BLaER1 treated with 17β-estradiol and CSF1 and Interleukin-3, amounts not matched to agents 10 nM and 100 nM (cell line): Measurements from ENCODE around the gene CARMIL1.

Source experiments
- H3K27ac ChIP-seq, 11 experiments: shearing (Covaris generic); formaldehyde crosslinking; 2 replicates each; pipeline ENCODE4 v1.8.1; 2022
- H3K27me3 ChIP-seq, 11 experiments: shearing (Covaris generic); formaldehyde crosslinking; 2 replicates each; pipeline ENCODE4 v1.8.1; 2022
- H3K36me3 ChIP-seq, 11 experiments: shearing (Covaris generic); formaldehyde crosslinking; 2 replicates each; pipeline ENCODE4 v1.8.1; 2022
- H3K4me1 ChIP-seq, 10 experiments: shearing (Covaris generic); formaldehyde crosslinking; 2 replicates each; pipeline ENCODE4 v1.8.1; 2022
- H3K4me2 ChIP-seq, 11 experiments: shearing (Covaris generic); formaldehyde crosslinking; 2 replicates each; pipeline ENCODE4 v1.8.1; 2022
- H3K4me3 ChIP-seq, 10 experiments: shearing (Covaris generic); formaldehyde crosslinking; 2 replicates each; pipeline ENCODE4 v1.8.1; 2022
- H3K9ac ChIP-seq, 11 experiments: shearing (Covaris generic); formaldehyde crosslinking; 2 replicates each; pipeline ENCODE4 v1.8.1; 2022
- H3K9me3 ChIP-seq, 11 experiments: shearing (Covaris generic); formaldehyde crosslinking; replicated peaks in 1 of 11; 2 replicates each; pipeline ENCODE4 v1.8.1; 2022
- H4K20me1 ChIP-seq, 11 experiments: shearing (Covaris generic); formaldehyde crosslinking; 2 replicates each; pipeline ENCODE4 v1.8.1; 2022
- Cebpa-rat ChIP-seq, 11 experiments: shearing (Covaris generic); IDR thresholded peaks; 2 replicates each; pipeline ENCODE4 v1.8.1; 2022

Gene CARMIL1

DNA sequence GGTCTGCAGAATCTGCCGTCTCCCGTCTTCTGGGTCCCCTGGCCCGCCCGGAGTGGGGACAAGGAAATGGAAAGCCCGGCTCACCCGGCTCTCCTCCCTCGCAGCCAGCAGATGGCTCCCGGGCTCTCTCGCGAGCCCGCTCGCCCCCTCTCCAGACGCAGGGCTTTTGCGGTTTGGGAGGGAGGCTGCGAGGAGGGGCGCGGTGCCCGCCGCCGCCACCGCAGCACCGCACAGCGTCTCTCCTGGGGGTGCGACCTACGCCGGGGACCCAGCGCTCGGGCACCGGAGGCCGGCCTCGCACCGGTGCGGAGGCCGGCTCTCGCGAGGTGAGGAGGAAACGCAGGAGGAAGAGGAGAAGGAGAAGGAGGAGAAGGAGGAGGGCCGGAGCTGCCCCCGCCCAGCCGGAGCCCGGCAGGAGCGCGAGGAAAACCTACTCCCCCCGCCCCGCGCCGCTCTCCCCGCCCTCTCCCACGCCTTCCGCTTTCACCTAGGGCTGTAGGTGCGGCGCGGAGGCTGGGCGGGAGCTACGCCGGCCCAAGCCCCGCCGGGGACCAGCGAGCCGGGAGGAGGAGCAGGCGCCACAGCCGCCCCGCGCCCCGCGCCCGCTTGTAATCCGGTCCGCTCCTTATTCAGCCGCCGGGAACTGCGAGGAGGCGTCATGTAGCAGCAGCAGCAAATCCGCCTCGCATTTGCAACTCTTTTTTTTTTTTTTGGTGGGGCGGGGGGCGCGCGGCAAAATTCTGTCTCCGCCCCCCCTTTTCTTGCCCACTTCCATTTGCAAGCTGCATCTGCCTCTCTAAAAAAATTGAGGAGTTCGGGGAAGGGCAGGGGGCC, at the start of gene CARMIL1:
Gene CARMIL1 (plus strand): TSS at position 461 of the 834 bp plus-strand sequence. CDS start 422 bp downstream, outside the sequence.
- TF ChIP-seq Cebpa-rat (IDR thresholded peaks at IDR 0.05), result no peak
- peak within 1 kb of the TSS; percentile 64 to 83 (median 78) for H3K4me3 ChIP-seq
- peak within 1 kb of the TSS; percentile 85 to 100 (median 96) for H3K4me2 ChIP-seq
- peaks cover 8 to 25% (median 15%) of the 10 kb centered on the region in 10 experiments; a peak in 18 of 20 replicates for H3K4me1 ChIP-seq
- H3K9me3 ChIP-seq, result no peaks in the 10 kb centered on the region
- H3K36me3 ChIP-seq, result no peaks in the 10 kb centered on the region
- no peaks in the 10 kb centered on the region for H4K20me1 ChIP-seq
- peak within 1 kb of the TSS; percentile 34 to 81 (median 64); a peak in 21 of 22 replicates for H3K27ac ChIP-seq
- peak within 1 kb of the TSS; percentile 74 to 83 (median 81) for H3K9ac ChIP-seq
- peaks cover 10 to 18% (median 13%) of the 10 kb centered on the region in 11 experiments; a peak in 20 of 22 replicates for H3K27me3 ChIP-seq

DNA sequence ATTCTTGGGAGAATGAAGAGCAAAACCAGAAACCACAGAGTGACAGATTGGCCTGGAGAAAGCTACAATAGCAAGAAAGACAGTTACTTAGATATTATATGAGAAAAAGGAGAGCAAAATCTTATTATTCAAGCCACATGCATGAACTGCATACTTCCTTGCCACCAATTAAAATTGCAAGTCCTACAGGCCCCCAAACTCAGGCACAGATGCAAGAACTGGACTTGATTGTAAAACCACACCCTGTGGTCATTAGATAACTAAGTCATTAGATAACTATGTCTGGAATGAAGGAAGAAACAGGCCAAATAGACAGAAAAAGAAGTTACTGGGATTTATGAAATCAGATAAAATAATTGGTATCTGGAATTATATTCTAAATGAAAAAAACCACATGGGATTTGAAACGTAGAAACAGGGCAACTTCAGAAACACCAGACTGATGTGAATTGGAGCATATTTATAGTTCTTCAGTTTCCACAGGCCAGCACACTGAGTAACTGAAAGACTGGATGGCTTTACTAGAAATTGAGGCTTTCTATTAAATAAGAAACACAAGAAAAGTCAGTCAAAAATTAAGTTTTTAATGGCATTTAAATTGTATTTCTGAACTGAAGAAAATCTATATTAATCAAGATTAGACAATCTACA, 49.4 kb upstream of the CARMIL1 start:
- H3K9me3 ChIP-seq, result no peaks in the 10 kb centered on the region
- no peaks in the 10 kb centered on the region for H3K36me3 ChIP-seq
- H3K4me2 ChIP-seq, result no peak overlapping the region
- H3K27ac ChIP-seq, result no peak overlapping the region
- peaks cover 0 to 7% (median 0%) of the 10 kb centered on the region in 10 experiments; a peak in 4 of 20 replicates for H3K4me1 ChIP-seq
- no peak overlapping the region for H3K9ac ChIP-seq
- H3K27me3 ChIP-seq, result no peaks in the 10 kb centered on the region
- TF ChIP-seq Cebpa-rat (IDR thresholded peaks at IDR 0.05), result no peak
- H3K4me3 ChIP-seq, result no peak overlapping the region
- no peaks in the 10 kb centered on the region for H4K20me1 ChIP-seq

DNA sequence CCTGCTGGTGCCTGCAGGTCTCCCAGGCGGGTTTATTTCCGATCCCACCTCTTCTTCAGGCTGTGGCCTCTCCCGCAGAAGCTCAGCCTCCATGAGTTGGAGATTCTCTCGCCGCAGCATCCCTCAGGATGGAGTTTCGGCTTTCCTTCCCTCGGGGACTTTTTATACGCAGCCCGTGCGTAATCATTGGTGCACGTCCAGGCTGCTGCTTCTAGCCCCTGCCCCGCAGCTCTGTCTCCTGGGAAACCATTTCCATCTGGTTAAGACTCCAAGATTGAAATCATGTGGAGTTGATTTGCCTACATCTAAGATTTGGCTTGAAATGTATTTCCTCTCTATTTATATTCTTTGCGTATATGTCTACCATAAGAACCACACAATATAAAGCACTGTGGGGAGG, 46.7 kb upstream of the CARMIL1 start:
- Histone ChIP-seq H3K4me1 (no peaks in the 10 kb centered on the region), H3K9me3 (no peaks in the 10 kb centered on the region), H4K20me1 (no peaks in the 10 kb centered on the region), H3K9ac (no peak overlapping the region), H3K27me3 (no peaks in the 10 kb centered on the region), H3K4me3 (no peak overlapping the region), H3K27ac (no peak overlapping the region), H3K36me3 (no peaks in the 10 kb centered on the region), H3K4me2 (no peak overlapping the region)
- TF ChIP-seq Cebpa-rat (IDR thresholded peaks at IDR 0.05), result no peak

DNA sequence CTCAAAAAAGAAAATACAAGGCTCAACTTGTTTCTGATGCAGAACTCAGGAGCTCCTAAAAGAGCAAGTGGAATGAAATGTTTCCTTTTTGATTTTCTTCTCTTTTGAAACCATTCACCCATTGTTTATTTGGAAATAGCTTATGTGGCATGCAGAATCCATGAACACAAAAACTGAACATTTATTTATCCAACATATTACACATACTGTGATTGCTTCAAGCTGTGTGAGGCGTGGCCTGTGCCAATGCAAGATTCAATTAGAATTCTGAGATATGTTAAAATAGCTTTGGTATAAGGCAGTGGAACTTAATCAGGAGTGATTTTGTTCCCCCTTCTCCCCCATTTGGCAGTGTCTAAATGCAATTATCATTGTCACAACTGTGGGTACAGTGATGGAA, 45.9 kb upstream of the CARMIL1 start:
- no peaks in the 10 kb centered on the region for H3K36me3 ChIP-seq
- no peak overlapping the region for H3K27ac ChIP-seq
- H3K9me3 ChIP-seq, result no peaks in the 10 kb centered on the region
- H3K9ac ChIP-seq, result no peak overlapping the region
- no peaks in the 10 kb centered on the region for H3K4me1 ChIP-seq
- H3K4me2 ChIP-seq, result no peak overlapping the region
- H3K27me3 ChIP-seq, result no peaks in the 10 kb centered on the region
- TF ChIP-seq Cebpa-rat (IDR thresholded peaks at IDR 0.05), result no peak
- H4K20me1 ChIP-seq, result no peaks in the 10 kb centered on the region
- H3K4me3 ChIP-seq, result no peak overlapping the region

- no peaks in the 10 kb centered on the region for H4K20me1 ChIP-seq
- H3K4me3 ChIP-seq, result no peak overlapping the region
- no peaks in the 10 kb centered on the region for H3K9me3 ChIP-seq
- no peak overlapping the region for H3K4me2 ChIP-seq
- no peaks in the 10 kb centered on the region for H3K36me3 ChIP-seq
- no peaks in the 10 kb centered on the region for H3K4me1 ChIP-seq
- no peak for TF ChIP-seq Cebpa-rat (IDR thresholded peaks at IDR 0.05)
- H3K27ac ChIP-seq, result no peak overlapping the region
- H3K9ac ChIP-seq, result no peak overlapping the region
- H3K27me3 ChIP-seq, result no peaks in the 10 kb centered on the region
Measured at GRCh38 chr6:25237579-25237978, 41.6 kb upstream of the CARMIL1 start.

DNA sequence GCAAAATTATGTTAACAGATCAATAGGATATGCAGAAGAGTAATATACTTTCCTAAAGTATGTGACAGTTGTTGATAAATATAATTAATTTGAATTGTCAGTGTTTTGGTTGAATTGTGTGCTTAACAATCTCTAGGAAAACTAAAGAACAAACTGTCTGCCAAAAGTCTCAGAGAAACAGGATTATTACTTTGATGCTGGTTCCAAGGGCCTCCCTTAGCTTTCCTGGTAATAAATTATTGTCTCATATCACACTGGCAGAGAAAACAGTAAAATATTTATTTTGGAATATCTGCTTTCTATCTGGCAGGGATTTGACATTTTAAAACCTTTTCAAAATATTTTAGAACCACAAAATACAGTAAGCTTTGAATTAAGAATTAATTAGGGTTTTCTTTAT, 40.1 kb upstream of the CARMIL1 start:
- Histone ChIP-seq H3K4me2 (no peak overlapping the region), H3K9me3 (no peaks in the 10 kb centered on the region), H3K36me3 (no peaks in the 10 kb centered on the region), H3K4me3 (no peak overlapping the region), H3K4me1 (no peaks in the 10 kb centered on the region), H3K27me3 (no peaks in the 10 kb centered on the region), H3K27ac (no peak overlapping the region), H4K20me1 (no peaks in the 10 kb centered on the region), H3K9ac (no peak overlapping the region)
- no peak for TF ChIP-seq Cebpa-rat (IDR thresholded peaks at IDR 0.05)

- Histone ChIP-seq H3K4me1 (no peaks in the 10 kb centered on the region), H3K4me2 (no peak overlapping the region), H3K4me3 (no peak overlapping the region), H3K9me3 (no peaks in the 10 kb centered on the region), H3K36me3 (no peaks in the 10 kb centered on the region), H3K9ac (no peak overlapping the region), H4K20me1 (no peaks in the 10 kb centered on the region), H3K27ac (no peak overlapping the region), H3K27me3 (no peaks in the 10 kb centered on the region)
- TF ChIP-seq Cebpa-rat (IDR thresholded peaks at IDR 0.05), result no peak
Measured at GRCh38 chr6:25239498-25239897, 39.7 kb upstream of the CARMIL1 start.

DNA sequence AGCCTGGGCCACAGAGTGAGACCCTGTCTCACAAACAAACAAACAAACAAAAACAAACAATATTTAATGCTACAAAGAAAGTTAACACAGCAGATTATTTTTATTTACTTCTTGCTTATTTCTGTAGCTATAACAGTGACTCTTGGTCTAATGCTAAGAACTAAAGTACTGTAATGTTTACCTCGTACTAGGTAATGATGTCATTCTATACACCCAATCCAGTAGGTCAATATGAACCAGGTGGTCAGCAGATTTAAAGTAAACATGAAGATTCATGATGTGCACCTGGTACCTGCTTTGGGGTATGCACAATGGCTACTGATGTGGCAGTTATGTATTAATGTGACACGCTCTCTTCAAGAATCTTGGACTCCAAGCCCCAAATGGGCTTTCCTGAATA, 36.6 kb upstream of the CARMIL1 start:
- Histone ChIP-seq H4K20me1 (no peaks in the 10 kb centered on the region), H3K27ac (no peak overlapping the region), H3K36me3 (no peaks in the 10 kb centered on the region), H3K4me3 (no peak overlapping the region), H3K4me2 (no peak overlapping the region), H3K9ac (no peak overlapping the region), H3K9me3 (no peaks in the 10 kb centered on the region), H3K4me1 (no peaks in the 10 kb centered on the region), H3K27me3 (no peaks in the 10 kb centered on the region)
- no peak for TF ChIP-seq Cebpa-rat (IDR thresholded peaks at IDR 0.05)

- Histone ChIP-seq H3K4me3 (no peak overlapping the region), H3K27ac (no peak overlapping the region), H4K20me1 (no peaks in the 10 kb centered on the region), H3K9ac (no peak overlapping the region), H3K4me1 (no peaks in the 10 kb centered on the region), H3K36me3 (no peaks in the 10 kb centered on the region), H3K27me3 (no peaks in the 10 kb centered on the region), H3K9me3 (no peaks in the 10 kb centered on the region), H3K4me2 (no peak overlapping the region)
- no peak for TF ChIP-seq Cebpa-rat (IDR thresholded peaks at IDR 0.05)
Measured at GRCh38 chr6:25244865-25245264, 34.3 kb upstream of the CARMIL1 start.

DNA sequence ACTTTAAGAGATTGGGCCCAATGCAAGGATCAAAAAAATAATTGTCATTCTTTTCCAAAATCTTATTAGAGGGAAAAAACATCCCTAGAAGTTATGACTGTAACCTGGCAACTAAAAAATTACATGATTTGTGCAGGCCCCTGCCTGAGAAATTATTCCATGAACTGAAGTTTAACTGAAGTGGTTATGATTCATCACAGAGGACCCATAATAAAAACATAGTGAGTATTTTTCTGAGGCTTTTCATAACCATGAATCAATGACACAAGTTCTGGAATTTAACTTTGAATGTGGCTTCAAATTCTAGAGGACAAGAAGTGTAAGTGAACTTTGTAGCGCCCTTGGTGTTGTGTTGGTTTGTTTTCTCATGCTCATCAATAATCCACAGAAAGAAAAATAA, 31.1 kb upstream of the CARMIL1 start:
- no peak overlapping the region for H3K4me3 ChIP-seq
- no peaks in the 10 kb centered on the region for H4K20me1 ChIP-seq
- no peaks in the 10 kb centered on the region for H3K9me3 ChIP-seq
- H3K4me2 ChIP-seq, result no peak overlapping the region
- H3K9ac ChIP-seq, result no peak overlapping the region
- no peak overlapping the region for H3K27ac ChIP-seq
- H3K36me3 ChIP-seq, result no peaks in the 10 kb centered on the region
- TF ChIP-seq Cebpa-rat (IDR thresholded peaks at IDR 0.05), result no peak
- no peaks in the 10 kb centered on the region for H3K4me1 ChIP-seq
- no peaks in the 10 kb centered on the region for H3K27me3 ChIP-seq
